Peyer's patch (tissue), 4 donors: Measurements from ENCODE around the gene CPD. TPM values are rescaled to one million over a fixed set of nuclear protein-coding genes. Genes with fewer than 3 reads are reported as not detected.

Source experiments
- DNase-seq, 3 donors: peaks; one replicate each; pipeline ENCODE4 v3.0.0-alpha.2; 2017 to 2019
- H3K27ac ChIP-seq, 4 donors: fragments of 200-600 bp; sonication (generic); one replicate each; pipeline ENCODE4 v1.5.1; 2016 to 2019
- H3K27me3 ChIP-seq, 2 donors: fragments of 200-600 bp; sonication (generic); one replicate each; pipeline ENCODE4 v1.5.1; 2019
- H3K36me3 ChIP-seq, 3 donors: fragments of 200-600 bp; sonication (generic); one replicate each; pipeline ENCODE4 v1.5.1; 2016 to 2019
- H3K4me1 ChIP-seq, 4 donors: fragments of 200-600 bp; sonication (generic); one replicate each; pipeline ENCODE4 v1.5.1; 2016 to 2019
- H3K4me3 ChIP-seq, 4 donors: fragments of 200-600 bp; sonication (generic); 1 replicate in 3 of 4; 2 replicates in 1 of 4; pipeline ENCODE4 v1.5.1; 2016 to 2019; ENCODE audit warnings: mild to moderate bottlenecking in 1 of 4
- H3K9me3 ChIP-seq, 4 donors: fragments of 200-600 bp; sonication (generic); one replicate each; pipeline ENCODE4 v1.5.1; 2016 to 2019; ENCODE audit warnings: mild to moderate bottlenecking in 1 of 4
- POLR2A ChIP-seq, 2 donors: fragments of 450-650 bp; IDR thresholded peaks; one replicate each; pipeline ENCODE4 v1.5.1; 2017; ENCODE audit warnings: antibody characterized with exemption in 2 of 2, mild to moderate bottlenecking in 2 of 2, moderate library complexity in 2 of 2
- total RNA-seq, 4 donors: library from RNA; depleted of rRNA; stranded (reverse); fragments of >200 nt; gene quantifications; one replicate each; pipeline ENCODE4 v1.1.0, GENCODE V29; 2016
- TF ChIP-seq, protein P1 (sequence below), 6 experiments: fragments of 450-650 bp in 4 of 6; fragments of 200-600 bp in 2 of 6; sonication (generic) in 1 of 6; IDR thresholded peaks; one replicate each; pipeline ENCODE4 v1.5.1; 2017 to 2019; ENCODE audit warnings: antibody characterized with exemption in 6 of 6, mild to moderate bottlenecking in 3 of 6, moderate library complexity in 1 of 6

CPD gene
- total RNA-seq, 4 donors from 2014 or later: 9.9 to 242 (median 143) TPM

DNA sequence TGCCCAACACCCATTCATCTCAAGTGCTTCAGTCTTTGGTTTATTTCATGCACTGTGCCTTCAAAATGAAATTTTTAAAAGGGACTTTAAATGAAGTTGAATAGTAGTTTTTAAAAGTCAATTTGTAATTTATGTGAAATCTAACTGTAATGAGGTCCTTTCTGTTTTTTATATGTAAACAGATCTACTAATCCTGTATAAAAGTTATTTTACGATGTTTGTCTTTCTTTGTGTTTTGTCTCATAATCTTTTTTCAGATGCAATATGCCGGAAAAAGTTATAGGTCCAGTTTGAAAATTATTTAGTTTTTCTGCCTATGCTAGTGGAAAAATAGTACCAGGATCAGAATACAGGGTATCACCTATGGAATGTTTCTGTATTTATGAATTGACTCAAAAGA is 89.7 kb downstream of the CPD start:
- Histone ChIP-seq H3K27ac (no peak overlapping the region), H3K9me3 (no peaks in the 10 kb centered on the region), H3K4me1 (no peaks in the 10 kb centered on the region), H3K36me3 (peaks cover 0 to 28% (median 0%) of the 10 kb centered on the region in 3 donors), H3K27me3 (no peaks in the 10 kb centered on the region), H3K4me3 (no peak overlapping the region)
- TF ChIP-seq, protein P1, sequence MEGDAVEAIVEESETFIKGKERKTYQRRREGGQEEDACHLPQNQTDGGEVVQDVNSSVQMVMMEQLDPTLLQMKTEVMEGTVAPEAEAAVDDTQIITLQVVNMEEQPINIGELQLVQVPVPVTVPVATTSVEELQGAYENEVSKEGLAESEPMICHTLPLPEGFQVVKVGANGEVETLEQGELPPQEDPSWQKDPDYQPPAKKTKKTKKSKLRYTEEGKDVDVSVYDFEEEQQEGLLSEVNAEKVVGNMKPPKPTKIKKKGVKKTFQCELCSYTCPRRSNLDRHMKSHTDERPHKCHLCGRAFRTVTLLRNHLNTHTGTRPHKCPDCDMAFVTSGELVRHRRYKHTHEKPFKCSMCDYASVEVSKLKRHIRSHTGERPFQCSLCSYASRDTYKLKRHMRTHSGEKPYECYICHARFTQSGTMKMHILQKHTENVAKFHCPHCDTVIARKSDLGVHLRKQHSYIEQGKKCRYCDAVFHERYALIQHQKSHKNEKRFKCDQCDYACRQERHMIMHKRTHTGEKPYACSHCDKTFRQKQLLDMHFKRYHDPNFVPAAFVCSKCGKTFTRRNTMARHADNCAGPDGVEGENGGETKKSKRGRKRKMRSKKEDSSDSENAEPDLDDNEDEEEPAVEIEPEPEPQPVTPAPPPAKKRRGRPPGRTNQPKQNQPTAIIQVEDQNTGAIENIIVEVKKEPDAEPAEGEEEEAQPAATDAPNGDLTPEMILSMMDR (IDR thresholded peaks at IDR 0.05): no peak
- no peak for TF ChIP-seq POLR2A (IDR thresholded peaks at IDR 0.05)
- no peak for DNase-seq

DNA sequence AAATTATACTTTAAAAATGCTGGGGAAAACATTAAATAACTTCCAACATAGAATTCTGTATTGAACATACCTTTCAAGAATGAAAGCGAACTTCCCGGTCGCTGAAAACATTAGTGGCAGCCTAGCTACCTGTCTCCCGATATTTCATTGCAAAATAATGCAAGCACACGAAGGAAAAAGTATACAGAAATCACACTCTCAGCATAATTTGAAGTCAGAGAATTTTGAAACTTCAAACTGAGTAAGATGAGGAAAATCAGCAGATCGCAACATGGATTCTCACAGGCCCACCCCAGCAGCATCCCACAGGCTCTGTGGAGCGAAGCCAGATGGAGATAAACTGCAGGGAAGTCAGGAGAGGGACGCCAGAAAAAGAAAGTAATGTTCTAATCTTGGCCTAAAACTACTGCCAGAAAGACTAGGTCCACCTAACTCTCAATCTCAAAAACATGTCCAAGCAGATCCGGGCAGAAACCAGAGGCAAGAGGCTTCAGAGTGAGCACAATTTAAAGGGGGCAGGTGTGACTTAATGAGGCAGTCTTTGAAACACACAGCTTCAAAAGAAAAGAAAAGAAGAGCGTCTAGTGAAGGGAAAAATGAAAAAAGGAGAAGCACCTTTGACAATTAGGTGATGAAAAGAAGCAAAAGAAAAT is 93.6 kb downstream of the CPD start:
- no peaks in the 10 kb centered on the region for H3K36me3 ChIP-seq
- DNase-seq: no peak
- H3K27ac ChIP-seq: no peak overlapping the region
- peaks cover 0 to 5% (median 0%) of the 10 kb centered on the region in 4 donors for H3K4me1 ChIP-seq
- no peaks in the 10 kb centered on the region for H3K27me3 ChIP-seq
- no peaks in the 10 kb centered on the region for H3K9me3 ChIP-seq
- TF ChIP-seq, protein P1 (IDR thresholded peaks at IDR 0.05): no peak
- TF ChIP-seq POLR2A (IDR thresholded peaks at IDR 0.05): no peak
- H3K4me3 ChIP-seq: no peak overlapping the region

DNA sequence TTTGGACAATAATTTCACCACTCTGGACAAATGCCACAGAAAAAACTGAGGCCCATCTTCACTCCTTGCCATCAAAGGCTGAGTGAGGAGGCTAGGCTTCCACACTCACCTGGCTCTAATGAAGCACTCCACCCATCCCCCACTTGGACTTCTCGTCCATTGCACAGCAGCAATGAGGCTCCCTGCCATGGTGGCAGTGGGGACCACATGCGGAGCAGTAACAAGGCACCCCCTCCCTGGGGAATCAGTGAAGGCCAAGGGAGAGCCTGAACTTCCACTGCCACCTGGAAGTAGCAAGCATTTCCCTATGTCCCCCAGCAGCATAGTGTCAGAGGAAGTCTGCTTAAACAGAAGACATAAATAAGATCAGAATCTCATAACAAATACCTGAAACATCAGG is 96.5 kb downstream of the CPD start:
- DNase-seq: no peak
- H3K4me1 ChIP-seq: peaks cover 0 to 11% (median 9%) of the 10 kb centered on the region in 4 donors
- no peak overlapping the region for H3K27ac ChIP-seq
- H3K4me3 ChIP-seq: no peak overlapping the region
- TF ChIP-seq POLR2A (IDR thresholded peaks at IDR 0.05): no peak
- TF ChIP-seq, protein P1 (IDR thresholded peaks at IDR 0.05): no peak
- no peaks in the 10 kb centered on the region for H3K9me3 ChIP-seq
- no peaks in the 10 kb centered on the region for H3K27me3 ChIP-seq
- H3K36me3 ChIP-seq: peaks cover 0 to 9% (median 0%) of the 10 kb centered on the region in 3 donors

DNA sequence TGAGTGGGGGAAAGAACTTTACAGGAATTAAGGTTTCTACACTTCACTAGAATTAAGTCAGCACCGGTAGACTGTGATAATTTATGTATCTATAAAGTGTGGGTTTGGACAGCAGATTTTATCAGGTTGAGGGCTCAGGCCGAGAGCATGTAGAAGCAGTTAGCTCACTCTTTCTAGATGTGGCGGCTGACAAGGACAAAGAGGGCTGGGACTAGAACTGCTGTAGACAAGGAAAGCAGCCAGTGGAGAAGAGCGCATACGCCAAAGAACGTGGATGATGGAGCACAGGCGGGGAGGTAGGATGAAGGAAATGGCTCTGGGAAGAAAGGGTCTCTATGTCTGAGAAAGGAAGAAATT is 98.0 kb downstream of the CPD start:
- peaks cover 0 to 24% (median 0%) of the 10 kb centered on the region in 3 donors for H3K36me3 ChIP-seq
- peaks cover 0 to 11% (median 9%) of the 10 kb centered on the region in 4 donors for H3K4me1 ChIP-seq
- DNase-seq: no peak
- no peak for TF ChIP-seq POLR2A (IDR thresholded peaks at IDR 0.05)
- TF ChIP-seq, protein P1 (IDR thresholded peaks at IDR 0.05): no peak
- H3K4me3 ChIP-seq: peak overlapping the region; percentile 76 to 99 (median 93)
- no peaks in the 10 kb centered on the region for H3K27me3 ChIP-seq
- peak overlapping the region; percentile 86 to 94 (median 90) for H3K27ac ChIP-seq
- H3K9me3 ChIP-seq: no peaks in the 10 kb centered on the region

DNA sequence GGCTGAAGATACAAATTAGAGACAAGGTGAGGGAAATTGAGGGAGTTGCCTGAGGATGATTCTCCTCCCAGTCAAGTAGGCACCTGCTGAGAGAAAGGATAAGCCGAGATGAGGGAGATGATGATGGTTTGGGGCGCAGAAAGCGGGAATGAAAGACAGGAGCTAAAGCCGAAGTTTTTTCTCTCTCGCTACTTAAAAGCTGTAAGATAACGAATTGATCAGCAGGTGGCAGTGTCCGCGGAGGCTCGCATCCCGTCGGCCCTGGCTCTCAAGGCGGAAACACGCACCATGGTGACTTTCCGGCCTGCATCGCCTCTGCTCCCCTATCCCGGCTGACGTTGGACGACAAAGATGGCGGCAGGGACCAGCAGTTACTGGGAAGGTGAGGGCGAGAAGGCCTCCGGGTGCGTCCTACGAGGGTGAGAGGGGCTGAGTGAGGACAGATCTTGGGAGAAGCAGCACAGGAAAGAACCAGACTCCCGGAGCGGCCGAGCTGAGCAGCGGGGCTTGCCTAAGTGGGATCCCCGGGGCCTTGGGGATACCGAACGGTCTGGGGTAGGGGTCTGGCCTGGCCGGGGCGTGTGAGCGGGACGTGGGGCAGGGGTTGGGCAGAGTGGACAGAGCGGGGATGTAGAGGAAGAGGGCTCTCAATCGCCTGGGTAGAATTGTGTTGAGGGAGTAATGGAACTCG is 98.5 kb downstream of the CPD start, which contains the start of gene GOSR1:
GOSR1 (plus strand) TSS at position 326 of the 691 bp plus-strand sequence; CDS start at position 352, 26 bp downstream.
- Histone ChIP-seq H3K9me3 (no peaks in the 10 kb centered on the region), H3K36me3 (peaks cover 0 to 30% (median 0%) of the 10 kb centered on the region in 3 donors), H3K27ac (peak within 1 kb of the TSS; percentile 86 to 94 (median 90)), H3K4me1 (peaks cover 0 to 11% (median 9%) of the 10 kb centered on the region in 4 donors), H3K27me3 (no peaks in the 10 kb centered on the region), H3K4me3 (peak within 1 kb of the TSS; percentile 76 to 99 (median 93))
- DNase-seq: peak; percentile 91 to 97 (median 93)
- TF ChIP-seq, protein P1 (IDR thresholded peaks at IDR 0.05): peak; percentile 73 to 90 (median 76)
- peak; percentile 34 to 53 for TF ChIP-seq POLR2A (IDR thresholded peaks at IDR 0.05)
